ENCODE results near the gene DFFB. TPM values are rescaled to one million over a fixed set of nuclear protein-coding genes. Genes with fewer than 3 reads are reported as not detected.

Gene DFFB
- total RNA-seq, 2 experiments from 2014 or later, result 7.2 to 8.4 TPM

DNA sequence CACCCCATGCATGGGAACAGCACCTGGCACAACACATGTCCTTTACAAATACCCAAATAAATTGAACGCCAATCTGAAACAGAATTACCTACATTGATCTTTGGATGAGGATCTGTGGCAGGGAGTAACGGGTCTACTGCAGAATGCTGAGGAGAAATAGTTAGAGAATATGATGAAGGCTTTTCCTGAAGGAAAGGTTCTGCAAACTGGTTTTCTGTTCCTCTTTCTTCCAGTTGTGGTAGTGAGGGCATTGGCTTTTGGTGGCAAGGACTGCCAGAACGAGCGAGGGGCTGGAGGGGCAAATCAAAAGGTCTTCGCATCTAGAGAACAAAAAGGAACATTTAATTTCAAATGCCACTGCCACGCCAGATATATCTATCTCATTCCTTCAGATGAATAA is 20.1 kb upstream of the DFFB start:
- ChIA-PET POLR2A (no interaction called here), CTCF (no interaction called here)
- Mint-ChIP-seq H3K9me3 (ENCODE audit: low read depth) (peaks cover 8% of the 10 kb centered on the region), H3K27ac (no peak overlapping the region), H3K4me1 (no peaks in the 10 kb centered on the region), H3K4me3 (no peak overlapping the region), H3K27me3 (no peaks in the 10 kb centered on the region), H3K36me3 (ENCODE audit: low read depth) (peaks cover 52% of the 10 kb centered on the region)
- DNase-seq, result no peak
- ATAC-seq, result no peak
- intact Hi-C loops (cut with DNase I, micrococcal nuclease), result no loop called here

DNA sequence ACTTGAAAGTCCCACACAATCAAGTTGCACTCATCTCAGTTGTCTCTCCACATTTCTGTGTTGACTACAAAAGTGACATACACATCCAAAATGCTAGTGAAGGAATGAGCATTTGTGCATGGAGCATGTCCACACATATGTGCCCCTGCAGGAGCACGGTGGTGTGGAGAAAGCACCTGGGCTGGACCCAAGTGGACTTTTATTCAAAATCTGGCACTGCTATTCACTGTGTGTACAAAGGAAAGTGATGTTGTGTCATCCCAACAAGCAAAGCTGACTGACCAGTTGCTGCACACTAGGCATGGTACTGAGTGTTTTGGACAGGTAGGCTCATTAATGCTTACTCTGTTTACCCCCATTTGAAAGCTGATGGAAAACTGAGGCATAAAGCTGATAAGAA is 19.6 kb upstream of the DFFB start:
- ChIA-PET POLR2A (no interaction called here), CTCF (no interaction called here)
- ATAC-seq, result no peak
- intact Hi-C loops (cut with DNase I, micrococcal nuclease), result no loop called here
- no peak overlapping the region for H3K4me3 Mint-ChIP-seq
- no peak for DNase-seq
- peaks cover 8% of the 10 kb centered on the region for H3K9me3 Mint-ChIP-seq (ENCODE audit: low read depth)
- H3K27me3 Mint-ChIP-seq, result no peaks in the 10 kb centered on the region
- H3K36me3 Mint-ChIP-seq (ENCODE audit: low read depth), result peaks cover 53% of the 10 kb centered on the region
- H3K4me1 Mint-ChIP-seq, result no peaks in the 10 kb centered on the region
- no peak overlapping the region for H3K27ac Mint-ChIP-seq

GRCh38 chr1:3838788-3839187 is 18.5 kb upstream of the DFFB start:
- intact Hi-C loops (cut with DNase I, micrococcal nuclease), result no loop called here
- ATAC-seq (no peak), DNase-seq (no peak)
- Mint-ChIP-seq H3K27ac (no peak overlapping the region), H3K9me3 (ENCODE audit: low read depth) (peaks cover 8% of the 10 kb centered on the region), H3K4me3 (no peak overlapping the region), H3K36me3 (ENCODE audit: low read depth) (peaks cover 56% of the 10 kb centered on the region), H3K4me1 (no peaks in the 10 kb centered on the region), H3K27me3 (no peaks in the 10 kb centered on the region)
- POLR2A ChIA-PET, result no interaction called here
- CTCF ChIA-PET, result no interaction called here

- Mint-ChIP-seq H3K4me1 (no peaks in the 10 kb centered on the region), H3K36me3 (ENCODE audit: low read depth) (peaks cover 54% of the 10 kb centered on the region), H3K27ac (no peak overlapping the region), H3K4me3 (no peak overlapping the region), H3K27me3 (no peaks in the 10 kb centered on the region), H3K9me3 (ENCODE audit: low read depth) (peaks cover 8% of the 10 kb centered on the region)
- ChIA-PET POLR2A (no interaction called here), CTCF (interaction anchor here (0.8 kb wide), 1 partner anchor 380 kb away, joined by 3 read pairs; no protein-coding TSS in a partner anchor)
- intact Hi-C loops (cut with DNase I, micrococcal nuclease), result no loop called here
- ATAC-seq (no peak), DNase-seq (no peak)
These were observed 15.8 kb upstream of the DFFB start for GRCh38 chr1:3841491-3841890.

- H3K27ac Mint-ChIP-seq, result no peak overlapping the region
- peaks cover 50% of the 10 kb centered on the region for H3K36me3 Mint-ChIP-seq (ENCODE audit: low read depth)
- DNase-seq (no peak), ATAC-seq (no peak)
- peaks cover 1% of the 10 kb centered on the region for H3K9me3 Mint-ChIP-seq (ENCODE audit: low read depth)
- intact Hi-C loops (cut with DNase I, micrococcal nuclease), result no loop called here
- ChIA-PET CTCF (no interaction called here), POLR2A (no interaction called here)
- H3K4me1 Mint-ChIP-seq, result no peaks in the 10 kb centered on the region
- H3K27me3 Mint-ChIP-seq, result no peaks in the 10 kb centered on the region
- no peak overlapping the region for H3K4me3 Mint-ChIP-seq
These were observed 14.4 kb upstream of the DFFB start for GRCh38 chr1:3842912-3843311.

DNA sequence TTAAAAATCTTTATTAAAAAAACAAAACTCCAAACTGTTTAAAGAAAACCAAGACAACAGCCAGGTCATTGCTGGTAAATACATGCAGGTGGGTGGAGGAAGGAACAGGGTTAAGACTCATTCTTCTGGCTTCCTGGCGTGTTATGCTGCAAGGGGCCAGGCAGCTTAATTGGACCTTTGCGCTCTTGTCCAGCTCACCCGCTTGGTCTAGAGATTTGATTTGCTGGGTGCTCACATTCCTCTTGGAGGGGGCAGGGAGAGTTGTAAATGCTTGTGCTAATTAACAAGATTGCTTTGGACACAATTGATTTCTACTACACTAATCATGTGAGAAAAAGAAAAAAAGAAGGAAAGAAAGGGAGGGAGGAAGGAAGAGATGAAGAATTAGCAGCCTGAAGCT is 10.7 kb upstream of the DFFB start:
- H3K9me3 Mint-ChIP-seq (ENCODE audit: low read depth), result no peaks in the 10 kb centered on the region
- H3K27me3 Mint-ChIP-seq, result no peaks in the 10 kb centered on the region

GRCh38 chr1:3847081-3847480 is 10.2 kb upstream of the DFFB start:
- Mint-ChIP-seq H3K9me3 (ENCODE audit: low read depth) (no peaks in the 10 kb centered on the region), H3K36me3 (ENCODE audit: low read depth) (peaks cover 28% of the 10 kb centered on the region), H3K27me3 (no peaks in the 10 kb centered on the region), H3K27ac (no peak overlapping the region), H3K4me3 (no peak overlapping the region), H3K4me1 (no peaks in the 10 kb centered on the region)
- intact Hi-C loops (cut with DNase I, micrococcal nuclease), result no loop called here
- no peak for DNase-seq
- ATAC-seq, result no peak
- ChIA-PET CTCF (no interaction called here), POLR2A (no interaction called here)

More for the DNA sequence above, 10.7 kb upstream of the DFFB start:
- CTCF ChIA-PET, result no interaction called here
- no peak overlapping the region for H3K27ac Mint-ChIP-seq
- DNase-seq (no peak), ATAC-seq (no peak)
- intact Hi-C loops (cut with DNase I, micrococcal nuclease), result no loop called here
- no peak overlapping the region for H3K4me3 Mint-ChIP-seq
- H3K4me1 Mint-ChIP-seq, result no peaks in the 10 kb centered on the region
- POLR2A ChIA-PET, result no interaction called here
- peaks cover 28% of the 10 kb centered on the region for H3K36me3 Mint-ChIP-seq (ENCODE audit: low read depth)

GRCh38 chr1:3850857-3851256 is 6.4 kb upstream of the DFFB start:
- DNase-seq, result no peak
- CTCF ChIA-PET, result no interaction called here
- ATAC-seq, result no peak
- Mint-ChIP-seq H3K9me3 (ENCODE audit: low read depth) (no peaks in the 10 kb centered on the region), H3K27ac (no peak overlapping the region), H3K36me3 (ENCODE audit: low read depth) (peaks cover 14% of the 10 kb centered on the region), H3K27me3 (no peaks in the 10 kb centered on the region), H3K4me1 (peaks cover 13% of the 10 kb centered on the region), H3K4me3 (no peak overlapping the region)
- POLR2A ChIA-PET, result no interaction called here
- intact Hi-C loops (cut with DNase I, micrococcal nuclease), result loop anchor here in 1 of 2 experiments (10.0 kb wide), 1 partner anchor 1326 kb away; the partner anchor contains the start of gene PANK4

GRCh38 chr1:3851292-3851691 is 6.0 kb upstream of the DFFB start:
- no peaks in the 10 kb centered on the region for H3K27me3 Mint-ChIP-seq
- POLR2A ChIA-PET, result no interaction called here
- CTCF ChIA-PET, result no interaction called here
- no peak for ATAC-seq
- peaks cover 14% of the 10 kb centered on the region for H3K36me3 Mint-ChIP-seq (ENCODE audit: low read depth)
- intact Hi-C loops (cut with DNase I, micrococcal nuclease), result loop anchor here in 1 of 2 experiments (10.0 kb wide), 1 partner anchor 1326 kb away; the partner anchor contains the start of gene PANK4
- DNase-seq, result no peak
- H3K9me3 Mint-ChIP-seq (ENCODE audit: low read depth), result no peaks in the 10 kb centered on the region
- H3K4me1 Mint-ChIP-seq, result peaks cover 17% of the 10 kb centered on the region
- H3K4me3 Mint-ChIP-seq, result no peak overlapping the region
- H3K27ac Mint-ChIP-seq, result no peak overlapping the region

- POLR2A ChIA-PET, result no interaction called here
- H3K36me3 Mint-ChIP-seq (ENCODE audit: low read depth), result peaks cover 10% of the 10 kb centered on the region
- CTCF ChIA-PET, result no interaction called here
- DNase-seq (no peak), ATAC-seq (no peak)
- peaks cover 18% of the 10 kb centered on the region for H3K4me1 Mint-ChIP-seq
- intact Hi-C loops (cut with DNase I, micrococcal nuclease), result loop anchor here in 1 of 2 experiments (10.0 kb wide), 1 partner anchor 1327 kb away; the partner anchor contains the start of gene PANK4
- no peaks in the 10 kb centered on the region for H3K9me3 Mint-ChIP-seq (ENCODE audit: low read depth)
- no peaks in the 10 kb centered on the region for H3K27me3 Mint-ChIP-seq
- no peak overlapping the region for H3K4me3 Mint-ChIP-seq
- H3K27ac Mint-ChIP-seq, result no peak overlapping the region
These were observed 5.2 kb upstream of the DFFB start for GRCh38 chr1:3852091-3852490.

- CTCF ChIA-PET, result no interaction called here
- intact Hi-C loops (cut with DNase I, micrococcal nuclease), result loop anchor here in 1 of 2 experiments (10.0 kb wide), 1 partner anchor 1328 kb away; the partner anchor contains the start of gene PANK4
- no peak for ATAC-seq
- H3K27ac Mint-ChIP-seq, result no peak overlapping the region
- peaks cover 18% of the 10 kb centered on the region for H3K4me1 Mint-ChIP-seq
- POLR2A ChIA-PET, result no interaction called here
- peaks cover 8% of the 10 kb centered on the region for H3K36me3 Mint-ChIP-seq (ENCODE audit: low read depth)
- H3K9me3 Mint-ChIP-seq (ENCODE audit: low read depth), result no peaks in the 10 kb centered on the region
- H3K27me3 Mint-ChIP-seq, result no peaks in the 10 kb centered on the region
- no peak overlapping the region for H3K4me3 Mint-ChIP-seq
- no peak for DNase-seq
These were observed 4.4 kb upstream of the DFFB start for GRCh38 chr1:3852711-3853485.

DNA sequence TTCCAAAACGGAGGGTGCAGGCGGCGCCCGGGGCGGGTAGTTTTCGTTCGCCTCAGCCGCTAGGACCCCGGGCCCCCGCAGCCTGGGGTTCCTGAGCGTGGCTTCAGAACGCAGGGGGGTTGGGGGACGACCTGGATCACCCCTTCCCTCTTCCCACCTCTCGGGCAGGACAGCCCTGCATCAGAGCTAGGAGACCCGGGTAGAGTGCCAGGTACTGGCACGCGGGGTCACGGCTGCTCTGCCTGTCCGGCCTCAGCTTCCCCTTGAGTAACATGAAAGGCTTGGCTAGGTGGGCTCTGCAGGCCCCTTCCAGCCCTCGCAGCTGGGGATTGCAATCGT is 484 bp downstream of the DFFB start:
- ChIA-PET CTCF (interaction anchor here (0.6 to 1.3 kb wide), 4 partner anchors 15 to 637 kb away, joined by 3 to 4 read pairs (median 3); no protein-coding TSS in a partner anchor), POLR2A (interaction anchor here (1.1 to 1.7 kb wide), 2 partner anchors 42 to 62 kb away, joined by 4 read pairs; partner anchors contain the start of genes C1orf174 and LRRC47)
- DNase-seq (no peak), ATAC-seq (no peak)
- peaks cover 5% of the 10 kb centered on the region for H3K36me3 Mint-ChIP-seq (ENCODE audit: low read depth)
- peak overlapping the region; percentile 95 for H3K4me3 Mint-ChIP-seq
- peaks cover 31% of the 10 kb centered on the region for H3K4me1 Mint-ChIP-seq
- no peaks in the 10 kb centered on the region for H3K27me3 Mint-ChIP-seq
- intact Hi-C loops (cut with DNase I, micrococcal nuclease), result loop anchor here (1.0 to 10.0 kb wide), 9 partner anchors 33 to 1465 kb away; partner anchors contain the start of genes C1orf174 (in 2 of the 2), LRRC47 (in 2 of the 2), SMIM1 (in 2 of the 2) and MORN1 (in 1 of the 2)
- no peaks in the 10 kb centered on the region for H3K9me3 Mint-ChIP-seq (ENCODE audit: low read depth)
- no peak overlapping the region for H3K27ac Mint-ChIP-seq
